H1 (cell line): Measurements from ENCODE around the gene MCRS1.

ENCODE experiments used
- ATF2 ChIP-seq: IDR thresholded peaks from 2 replicates; pipeline ENCODE4 v1.6.1; 2012; ENCODE audit warnings: low read length, inconsistent platforms
- CBX5 ChIP-seq: fragments of 300-800, 300-1000 bp; sonication (generic); IDR thresholded peaks from 2 replicates; pipeline ENCODE4 v1.7.1; 2016; ENCODE audit warnings: antibody characterized with exemption, low read length, low read depth
- EZH2 ChIP-seq: fragments of 200-600 bp; sonication (generic); IDR thresholded peaks from 2 replicates; pipeline ENCODE4 v1.7.1; 2012; ENCODE audit warnings: low read depth, mild to moderate bottlenecking, moderate library complexity, low read length, inconsistent platforms; ENCODE audit not compliant: severe bottlenecking
- HDAC2 ChIP-seq, 2 experiments: fragments of 300-600 bp in 1 of 2; sonication (generic) in 1 of 2; IDR thresholded peaks; 2 replicates each; pipeline ENCODE4 v1.6.1; 2011 to 2012; ENCODE audit warnings: low read depth in 2 of 2, low read length in 2 of 2, mild to moderate bottlenecking in 2 of 2, moderate library complexity in 2 of 2, borderline replicate concordance in 1 of 2, inconsistent platforms in 1 of 2
- MAX ChIP-seq: IDR thresholded peaks from 2 replicates; pipeline ENCODE4 v1.6.1; 2012; ENCODE audit warnings: inconsistent platforms
- POLR2A ChIP-seq, 2 experiments: IDR thresholded peaks; 1 replicate in 1 of 2; 2 replicates in 1 of 2; pipeline ENCODE4 v1.6.1; 2011; ENCODE audit warnings: low read depth in 2 of 2, low read length in 2 of 2, mild to moderate bottlenecking in 2 of 2; ENCODE audit errors: control extremely low read depth in 1 of 2
- POLR2AphosphoS5 ChIP-seq: IDR thresholded peaks from 2 replicates; pipeline ENCODE4 v1.6.1; 2011; ENCODE audit warnings: low read depth, low read length
- TAF1 ChIP-seq: IDR thresholded peaks from 2 replicates; pipeline ENCODE4 v1.6.1; 2011; ENCODE audit warnings: mild to moderate bottlenecking, low read depth, low read length
- ZNF274 ChIP-seq: IDR thresholded peaks from 2 replicates; pipeline ENCODE4 v1.7.0; 2012; ENCODE audit warnings: low read length, borderline replicate concordance; ENCODE audit errors: extremely low read depth
- TF ChIP-seq, protein P1 (sequence below): IDR thresholded peaks from 2 replicates; pipeline ENCODE4 v1.6.1; 2012; ENCODE audit warnings: inconsistent platforms

- no peak for TF ChIP-seq ZNF274
- TF ChIP-seq, protein P1, sequence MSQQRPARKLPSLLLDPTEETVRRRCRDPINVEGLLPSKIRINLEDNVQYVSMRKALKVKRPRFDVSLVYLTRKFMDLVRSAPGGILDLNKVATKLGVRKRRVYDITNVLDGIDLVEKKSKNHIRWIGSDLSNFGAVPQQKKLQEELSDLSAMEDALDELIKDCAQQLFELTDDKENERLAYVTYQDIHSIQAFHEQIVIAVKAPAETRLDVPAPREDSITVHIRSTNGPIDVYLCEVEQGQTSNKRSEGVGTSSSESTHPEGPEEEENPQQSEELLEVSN = no peak
- no peak for TF ChIP-seq MAX
- TF ChIP-seq POLR2AphosphoS5 = no peak
- TF ChIP-seq CBX5 = no peak
- TF ChIP-seq TAF1 = no peak
- no peak for TF ChIP-seq ATF2
- no peak for TF ChIP-seq EZH2
- TF ChIP-seq POLR2A (IDR thresholded peaks at IDR 0.05; ENCODE audit: control extremely low read depth in 1 of 2, low read depth in 2 of 2, low read length in 2 of 2) = no peak
- no peak for TF ChIP-seq HDAC2 (IDR thresholded peaks at IDR 0.05; ENCODE audit: borderline replicate concordance in 1 of 2, low read depth in 2 of 2, low read length in 2 of 2)
Measured at GRCh38 chr12:49582850-49583249, 14.9 kb upstream of the MCRS1 start.
